Ishikawa (cell line): Measurements from ENCODE around the gene ASTN1.

ENCODE experiments used
- CEBPB ChIP-seq: IDR thresholded peaks from 2 replicates; pipeline ENCODE4 v1.6.1; 2012
- EP300 ChIP-seq: IDR thresholded peaks from 2 replicates; pipeline ENCODE4 v1.6.1; 2012; ENCODE audit warnings: borderline replicate concordance
- MAX ChIP-seq: IDR thresholded peaks from 2 replicates; pipeline ENCODE4 v1.6.1; 2012
- RAD21 ChIP-seq: IDR thresholded peaks from 2 replicates; pipeline ENCODE4 v1.6.1; 2012; ENCODE audit warnings: low read depth
- REST ChIP-seq: IDR thresholded peaks from 2 replicates; pipeline ENCODE4 v1.6.1; 2012; ENCODE audit warnings: low read depth, mild to moderate bottlenecking
- TAF1 ChIP-seq: IDR thresholded peaks from 2 replicates; pipeline ENCODE4 v1.6.1; 2012; ENCODE audit warnings: low read depth, mild to moderate bottlenecking
- TCF12 ChIP-seq: IDR thresholded peaks from 2 replicates; pipeline ENCODE4 v1.6.1; 2012; ENCODE audit warnings: low read depth
- YY1 ChIP-seq: IDR thresholded peaks from 2 replicates; pipeline ENCODE4 v1.6.1; 2012; ENCODE audit warnings: low read depth

- TF ChIP-seq TCF12 (no peak), EP300 (no peak), CEBPB (no peak), YY1 (no peak), REST (no peak), RAD21 (no peak), MAX (no peak), TAF1 (no peak)
Observed at GRCh38 chr1:177053648-177054047, 110.9 kb downstream of the ASTN1 start.
